ENCODE data around the gene NAGA.

The NAGA gene

GRCh38 chr22:42039271-42039670 lies 31.3 kb downstream of the NAGA start:
- no peak for DNase-seq (ENCODE audit: low read depth)

GRCh38 chr22:42035256-42035655 lies 35.4 kb downstream of the NAGA start:
- DNase-seq (ENCODE audit: low read depth) = no peak

- no peak for DNase-seq (ENCODE audit: low read depth)
Observed at GRCh38 chr22:42033263-42034181, 37.1 kb downstream of the NAGA start.

- no peak for DNase-seq (ENCODE audit: low read depth)
Observed at GRCh38 chr22:42026705-42027104, 43.9 kb downstream of the NAGA start.

- DNase-seq (ENCODE audit: low read depth) = no peak
Observed at GRCh38 chr22:42025421-42025820, 45.2 kb downstream of the NAGA start.

- DNase-seq (ENCODE audit: low read depth) = no peak
Observed at GRCh38 chr22:42022162-42022847, 48.3 kb downstream of the NAGA start.

GRCh38 chr22:42021571-42021970 lies 49.0 kb downstream of the NAGA start:
- DNase-seq (ENCODE audit: low read depth) = no peak

GRCh38 chr22:42018224-42018623 lies 52.4 kb downstream of the NAGA start:
- no peak for DNase-seq (ENCODE audit: low read depth)

- no peak for DNase-seq (ENCODE audit: low read depth)
Observed at GRCh38 chr22:42016111-42016510, 54.5 kb downstream of the NAGA start.

- DNase-seq (ENCODE audit: low read depth) = no peak
Observed at GRCh38 chr22:42013385-42013784, 57.2 kb downstream of the NAGA start.

- no peak for DNase-seq (ENCODE audit: low read depth)
Observed at GRCh38 chr22:42010778-42011177, 59.8 kb downstream of the NAGA start.

Data from stimulated activated CD4-positive, alpha-beta T cell treated with anti-CD3 and anti-CD28 coated beads, Interleukin-2, amount 100 ng/mL, for 4 hours (primary cell).